Bronchus fibroblast of lung (primary cell): ENCODE measurements around the gene CPT2. TPM values are rescaled to one million over a fixed set of nuclear protein-coding genes. Genes with fewer than 3 reads are reported as not detected.

ENCODE experiments used
- total RNA-seq: library from RNA; depleted of rRNA; stranded (reverse); fragments of >200 nt; gene quantifications from 2 replicates; pipeline ENCODE4 v1.2.3, GENCODE V29; 2015

Gene CPT2
- total RNA-seq: 15.8 and 19.7 TPM in 2 replicates

GRCh38 chr1:53196485-53197290 is at the start of gene CPT2:
Gene CPT2, plus strand, starts transcription at chr1:53196824. Its CDS starts 120 bp downstream, at chr1:53196944.

DNA sequence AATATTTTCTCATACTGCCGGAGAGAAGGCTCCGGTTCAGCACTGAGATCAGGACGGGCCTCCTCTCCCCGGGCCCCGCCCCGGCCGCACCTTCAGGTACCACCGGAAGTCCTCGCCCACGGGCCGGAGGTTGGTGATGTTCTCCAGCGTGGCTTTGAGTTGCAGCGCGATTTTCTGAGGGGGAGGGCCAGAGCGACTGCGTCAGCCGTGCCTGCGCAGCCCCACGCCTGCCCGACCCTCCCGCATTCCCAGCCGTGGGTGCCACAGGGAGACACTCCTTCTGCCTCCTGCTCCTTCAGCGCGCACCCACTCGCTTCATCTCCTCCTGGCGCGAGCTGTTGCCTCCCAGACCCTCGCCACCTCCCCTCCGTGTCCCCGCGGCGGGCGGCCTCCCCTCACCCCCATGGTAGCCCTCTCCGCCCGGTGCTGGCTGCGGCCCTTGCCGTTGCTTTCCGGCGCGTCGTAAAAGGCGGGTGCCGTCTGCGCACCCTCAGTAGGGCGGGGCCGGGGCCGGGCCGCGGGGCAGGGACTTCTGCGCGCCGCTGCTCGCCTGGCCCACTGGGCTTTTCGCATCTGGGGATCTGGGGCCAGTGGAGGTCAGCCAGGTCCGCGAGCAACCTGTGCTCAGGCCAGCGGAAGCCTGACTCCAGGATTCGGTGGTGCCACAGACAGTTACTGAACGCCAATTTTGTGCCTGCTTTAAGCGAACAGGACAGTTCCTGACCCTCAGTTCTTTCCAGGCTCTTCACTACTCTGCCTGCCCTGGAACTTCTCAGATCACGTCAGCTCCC is 23.7 kb downstream of the CPT2 start, which contains the start of gene CZIB:
CZIB (minus strand) TSS at position 464 of the 791 bp plus-strand sequence; CDS start at position 405, 59 bp downstream.

GRCh38 chr1:53238197-53239155 is 41.9 kb downstream of the CPT2 start, which contains the start of gene MAGOH:
Gene MAGOH, minus strand, starts transcription at chr1:53238518. Its CDS starts 70 bp downstream, at chr1:53238448.

Other genes with a start within 250 kb of the CPT2 start
- 0.30 and 0.84 TPM in 2 replicates for gene PODN, start 134.6 kb upstream of the CPT2 start, total RNA-seq
- gene SLC1A7, start 54.2 kb upstream of the CPT2 start, total RNA-seq: not detected in 2 replicates
- 79.4 and 79.5 TPM in 2 replicates for gene CZIB, start 23.8 kb downstream of the CPT2 start, total RNA-seq
- 35.0 and 39.5 TPM in 2 replicates for gene MAGOH, start 41.7 kb downstream of the CPT2 start, total RNA-seq
- gene LRP8, start 131.2 kb downstream of the CPT2 start, total RNA-seq: 20.0 and 22.4 TPM in 2 replicates